Vagina (tissue), 2 donors: ENCODE measurements around the gene CCDC68.

Experiments
- CTCF ChIP-seq, 3 experiments: fragments of 450-650 bp in 2 of 3; fragments of 200-600 bp in 1 of 3; sonication (generic) in 1 of 3; IDR thresholded peaks; one replicate each; pipeline ENCODE4 v1.5.1; 2017 to 2019; ENCODE audit warnings: antibody characterized with exemption in 3 of 3, mild to moderate bottlenecking in 2 of 3, moderate library complexity in 2 of 3
- POLR2A ChIP-seq, 2 donors: fragments of 450-650 bp; IDR thresholded peaks; one replicate each; pipeline ENCODE4 v1.6.1; 2017; ENCODE audit warnings: antibody characterized with exemption in 2 of 2, mild to moderate bottlenecking in 2 of 2, moderate library complexity in 2 of 2
- POLR2AphosphoS5 ChIP-seq, 2 donors: sonication (generic); formaldehyde crosslinking; IDR thresholded peaks; one replicate each; pipeline ENCODE4 v1.9.0; 2017; ENCODE audit warnings: antibody characterized with exemption in 2 of 2, mild to moderate bottlenecking in 2 of 2, low read depth in 1 of 2; ENCODE audit not compliant: insufficient read depth in 1 of 2

GRCh38 chr18:55003695-55004094 lies 44.4 kb upstream of the CCDC68 start:
- TF ChIP-seq CTCF (IDR thresholded peaks at IDR 0.05) (no peak), POLR2A (IDR thresholded peaks at IDR 0.05) (no peak), POLR2AphosphoS5 (IDR thresholded peaks at IDR 0.05; ENCODE audit: insufficient read depth in 1 of 2, low read depth in 1 of 2) (no peak)
